OCI-M2 (cell line): ENCODE measurements around the gene LDHB.
"Not testable (repeated sequence)": the region's sequence is repeated elsewhere in the genome, so short reads cannot be mapped to it uniquely, and the experiment has no call there.

ENCODE experiments used
- DNase-seq: peaks from one replicate; lab custom pipeline; 2025; ENCODE audit not compliant: unreplicated experiment; lab: John Stamatoyannopoulos, UW

The LDHB gene

DNA sequence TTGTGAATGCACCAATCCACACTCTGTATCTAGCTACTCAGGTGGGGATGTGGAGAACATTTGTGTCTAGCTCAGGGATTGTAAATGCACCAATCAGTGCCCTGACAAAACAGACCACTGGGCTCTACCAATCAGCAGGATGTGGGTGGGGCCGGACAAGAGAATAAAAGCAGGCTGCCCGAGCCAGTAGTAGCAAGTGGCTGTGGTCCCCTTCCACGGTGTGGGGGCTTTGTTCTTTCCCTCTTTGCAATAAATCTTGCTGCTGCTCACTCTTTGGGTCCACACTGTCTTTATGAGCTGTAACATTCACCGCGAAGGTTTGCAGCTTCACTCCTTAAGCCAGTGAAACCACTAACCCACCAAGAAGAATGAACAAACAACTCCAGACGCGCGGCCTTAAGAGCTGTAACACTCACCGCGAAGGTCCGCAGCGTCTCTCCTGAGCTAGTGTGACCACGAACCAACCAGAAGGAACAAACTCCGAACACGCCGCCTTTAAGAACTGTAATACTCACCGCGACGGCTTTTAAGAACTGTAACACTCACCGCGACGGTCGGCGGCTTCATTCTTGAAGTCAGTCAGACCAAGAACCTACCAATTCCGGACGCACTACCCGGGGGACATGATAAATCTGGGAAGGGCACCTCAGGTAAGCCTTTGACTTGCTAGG, 4.6 kb upstream of the LDHB start:
- DNase-seq: no peak

- DNase-seq: not testable (repeated sequence)
Measured at GRCh38 chr12:21661396-21662093, 3.9 kb upstream of the LDHB start.

DNA sequence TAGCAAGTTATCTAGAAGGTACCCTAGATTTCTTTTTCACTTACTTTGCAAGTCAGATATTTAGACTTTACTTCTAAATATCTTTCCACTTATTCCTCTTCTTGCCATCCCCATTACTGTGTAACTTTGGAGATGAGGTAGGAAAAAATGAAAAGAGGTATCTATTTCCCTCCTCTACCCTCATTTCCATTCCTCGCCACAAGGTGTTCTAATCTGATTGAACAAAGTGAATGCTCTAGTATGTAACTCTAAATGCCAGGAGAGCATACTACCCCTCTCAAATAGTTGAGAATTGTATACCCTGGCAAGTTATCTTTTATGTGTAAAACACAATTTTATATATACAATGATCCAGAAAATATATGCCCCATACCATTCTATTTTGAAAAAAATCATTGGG, 1.7 kb upstream of the LDHB start:
- no peak for DNase-seq

DNA sequence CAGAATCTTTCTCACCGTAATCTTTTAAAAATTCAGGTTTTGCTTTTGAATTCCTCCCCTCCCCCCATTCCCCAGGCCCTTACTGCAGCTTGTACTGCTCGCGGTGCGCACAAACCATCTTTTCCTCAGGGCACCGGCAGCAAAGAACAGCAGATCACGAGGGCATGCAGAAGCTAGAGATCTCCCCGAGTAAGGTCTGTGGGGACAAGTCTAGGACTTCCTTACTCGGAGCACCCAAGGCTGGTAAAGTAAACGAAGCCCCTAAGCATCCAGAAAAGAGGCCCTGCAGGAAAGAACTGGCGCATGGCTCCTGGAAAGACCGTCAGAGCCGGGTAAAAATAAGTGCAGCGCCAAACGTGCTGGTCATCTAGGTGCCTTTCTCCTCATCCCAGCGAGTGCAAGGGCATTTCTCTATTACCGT, 727 bp downstream of the LDHB start:
- no peak for DNase-seq

DNA sequence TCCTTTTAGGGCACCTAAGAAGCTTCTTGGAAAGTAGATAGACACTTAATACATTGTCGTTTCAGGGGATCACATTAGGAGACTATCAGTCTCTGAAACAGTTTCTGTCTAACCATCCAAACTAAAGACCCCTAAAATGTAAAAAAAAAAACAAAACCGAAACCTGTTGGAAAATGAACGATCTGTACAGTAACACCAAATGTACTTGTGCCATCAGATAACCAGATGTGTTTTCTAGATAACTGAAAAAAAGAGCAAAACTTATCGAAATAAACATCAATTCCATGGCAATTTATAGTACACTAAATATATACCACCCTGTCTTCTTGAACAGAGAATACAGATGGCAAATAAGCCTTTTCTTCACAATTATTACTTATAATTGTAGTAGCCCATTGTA, 2.1 kb downstream of the LDHB start:
- DNase-seq: no peak

- no peak for DNase-seq
Measured at GRCh38 chr12:21651821-21652220, 5.8 kb downstream of the LDHB start.

DNA sequence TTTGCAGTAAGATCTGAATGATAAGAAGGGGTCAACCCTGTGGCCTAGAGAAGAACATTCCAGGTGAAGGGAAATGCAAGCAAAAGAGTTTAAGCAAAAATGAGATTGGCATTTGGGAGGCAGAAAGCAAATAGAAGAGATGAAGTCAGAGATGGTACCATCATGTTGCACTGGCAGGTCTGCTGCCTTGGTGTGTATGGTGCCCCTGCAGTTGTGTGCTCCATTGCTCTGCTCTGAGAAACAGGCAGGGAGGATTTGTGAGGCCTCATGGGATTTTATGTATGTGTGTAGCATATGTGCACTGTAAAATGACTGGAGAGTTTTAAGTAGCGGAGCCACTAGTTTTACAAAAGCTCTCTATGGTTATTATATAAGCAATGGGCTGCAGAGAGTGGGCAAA, 6.6 kb downstream of the LDHB start:
- no peak for DNase-seq

GRCh38 chr12:21649034-21649433, 8.6 kb downstream of the LDHB start:
- DNase-seq: no peak

DNA sequence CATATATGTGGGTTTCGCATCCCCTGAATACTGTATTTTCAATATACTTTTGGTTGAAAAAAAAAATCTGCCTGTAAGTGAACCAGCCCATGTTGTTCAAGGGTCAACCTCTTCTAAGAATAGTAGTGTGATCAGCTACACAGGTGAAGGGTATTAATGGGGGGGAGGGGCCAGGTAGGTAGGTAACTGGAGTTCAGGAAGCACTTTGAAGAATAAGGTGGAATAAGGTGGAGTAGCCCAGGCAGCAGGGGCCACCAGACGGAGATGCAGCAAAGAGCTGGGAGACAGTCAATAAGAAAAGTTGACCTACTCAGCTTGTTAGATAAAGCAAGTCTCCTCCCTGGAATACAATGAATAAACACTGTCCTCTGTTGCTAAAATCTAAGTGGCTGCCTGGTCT, 9.3 kb downstream of the LDHB start:
- no peak for DNase-seq

DNA sequence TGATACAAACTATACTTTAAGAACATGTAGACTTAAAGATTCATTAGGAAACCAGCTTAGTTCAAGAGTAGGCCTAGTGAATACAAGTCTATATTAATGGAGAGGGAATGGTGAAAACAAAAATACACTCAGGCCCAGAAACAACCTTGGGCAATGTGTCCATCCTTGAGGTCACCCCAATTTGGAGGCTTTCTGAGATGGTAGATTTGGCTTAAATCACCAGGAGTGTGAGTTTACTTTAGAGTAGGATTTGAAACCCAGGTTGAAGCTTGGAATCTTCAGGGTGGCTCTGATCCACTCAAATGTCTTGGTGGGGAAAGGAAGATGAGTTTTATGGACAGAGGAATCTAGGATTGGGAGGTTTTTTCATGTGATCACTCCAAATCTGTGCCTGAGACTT, 10.5 kb downstream of the LDHB start:
- no peak for DNase-seq

DNA sequence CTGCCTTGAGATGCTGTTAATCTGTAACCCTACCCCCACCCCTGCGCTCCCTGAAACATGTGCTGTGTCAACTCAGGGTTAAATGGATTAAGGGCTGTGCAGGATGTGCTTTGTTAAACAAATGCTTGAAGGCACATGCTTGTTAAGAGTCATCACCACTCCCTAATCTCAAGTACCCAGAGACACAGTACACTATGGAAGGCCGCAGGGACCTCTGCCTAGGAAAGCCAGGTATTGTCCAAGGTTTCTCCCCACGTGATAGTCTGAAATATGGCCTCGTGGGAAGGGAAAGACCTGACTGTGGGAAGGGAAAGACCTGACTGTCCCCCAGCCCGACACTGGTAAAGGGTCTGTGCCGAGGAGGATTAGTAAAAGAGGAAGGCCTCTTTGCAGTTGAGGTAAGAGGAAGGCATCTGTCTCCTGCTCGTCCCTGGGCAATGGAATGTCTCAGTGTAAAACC, 12.6 kb downstream of the LDHB start:
- DNase-seq: not testable (repeated sequence)

- DNase-seq: no peak
Measured at GRCh38 chr12:21644516-21644915, 13.1 kb downstream of the LDHB start.

DNA sequence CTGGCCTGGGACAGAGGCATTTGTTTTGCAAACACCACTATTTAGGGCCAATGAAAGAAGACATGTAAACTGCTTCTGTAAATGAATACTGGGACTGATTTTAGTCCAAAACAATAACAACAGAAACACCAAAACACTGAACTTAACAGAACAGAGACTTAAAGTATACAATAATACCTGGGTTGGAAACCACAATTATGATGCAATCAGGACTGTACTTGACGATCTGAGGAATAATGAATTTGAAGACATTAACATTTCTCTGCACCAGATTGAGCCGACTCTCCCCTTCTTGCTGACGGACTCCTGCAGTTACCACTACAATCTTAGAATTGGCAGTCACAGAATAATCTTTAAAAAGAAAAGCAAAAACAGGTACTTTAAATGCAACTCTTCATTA, 13.9 kb downstream of the LDHB start:
- no peak for DNase-seq

DNA sequence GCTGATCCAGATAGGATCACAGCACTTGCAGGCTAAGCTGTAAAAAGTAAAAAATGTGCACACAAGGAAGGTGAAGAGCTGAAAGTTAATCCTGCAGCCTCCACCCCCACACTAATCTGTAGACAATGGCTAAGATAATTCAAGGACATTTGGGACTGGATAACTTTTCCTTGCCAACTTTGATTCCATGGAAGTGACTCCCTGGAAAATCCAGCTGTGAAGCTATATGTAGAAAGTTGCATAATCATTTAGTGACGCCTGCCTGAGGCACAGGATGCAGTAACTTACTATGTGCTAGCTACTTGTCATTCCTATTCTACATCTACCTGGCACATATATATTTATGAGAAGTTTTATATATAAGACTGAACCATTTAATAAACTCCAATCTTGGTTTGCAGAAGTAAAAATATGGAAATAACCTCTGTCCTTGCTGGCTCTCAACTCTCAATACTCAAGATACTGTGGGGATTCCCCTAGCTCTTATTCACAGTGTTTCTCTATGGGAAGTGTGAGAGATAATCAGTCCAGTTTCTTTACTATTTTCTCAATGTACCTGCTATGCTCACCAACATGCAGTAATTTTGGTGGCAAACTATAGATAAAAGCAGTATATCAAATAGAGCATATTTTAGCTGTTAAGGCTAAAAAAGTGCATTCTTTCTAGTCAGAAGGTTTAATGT, 14.8 kb downstream of the LDHB start:
- no peak for DNase-seq

GRCh38 chr12:21638054-21638891, 19.4 kb downstream of the LDHB start:
- DNase-seq: no peak

- DNase-seq: no peak
Measured at GRCh38 chr12:21634245-21634644, 23.4 kb downstream of the LDHB start.

DNA sequence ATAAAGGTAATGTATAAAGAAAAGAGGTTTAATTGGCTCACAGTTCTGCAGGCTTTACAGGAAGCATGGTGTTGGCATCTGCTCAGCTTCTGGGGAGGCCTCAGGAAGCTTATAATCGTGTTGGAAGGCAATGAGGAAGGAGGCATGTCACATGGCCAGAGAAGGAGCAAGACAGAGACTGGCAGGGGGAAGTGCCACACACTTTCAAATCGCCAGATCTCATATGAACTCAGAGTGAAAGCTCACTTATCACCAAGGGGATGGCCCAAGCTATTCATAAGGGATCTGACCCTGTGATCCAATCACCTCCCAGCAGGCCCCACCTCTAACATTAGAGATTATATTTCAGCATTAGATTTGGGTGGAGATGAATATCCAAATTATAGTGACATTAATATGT, 26.3 kb downstream of the LDHB start:
- no peak for DNase-seq

- DNase-seq: no peak
Measured at GRCh38 chr12:21627924-21628323, 29.7 kb downstream of the LDHB start.

DNA sequence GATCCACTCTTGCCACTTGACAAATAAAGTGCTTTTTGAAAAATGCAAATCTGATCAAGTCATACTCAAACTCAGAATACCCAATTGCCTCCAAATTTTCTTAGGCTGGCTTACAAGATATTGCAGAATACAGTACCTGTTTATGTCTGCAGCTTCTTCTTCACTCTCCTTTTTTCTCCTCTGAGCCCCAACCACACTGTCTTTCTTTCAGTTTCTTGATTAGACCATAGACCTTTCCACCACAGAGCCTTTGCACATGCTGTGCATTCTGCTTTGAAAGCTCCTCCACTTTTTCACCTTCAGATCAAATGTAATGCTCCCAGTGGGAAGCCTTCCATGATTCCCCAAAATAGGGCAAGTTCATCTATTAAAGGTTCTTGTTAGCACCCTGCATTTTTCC, 39.1 kb downstream of the LDHB start:
- no peak for DNase-seq

GRCh38 chr12:21617030-21617429, 40.6 kb downstream of the LDHB start:
- no peak for DNase-seq

- no peak for DNase-seq
Measured at GRCh38 chr12:21615431-21615830, 42.2 kb downstream of the LDHB start.
